Psoas muscle (tissue), 8 donors: ENCODE data around the gene OR6F1. TPM values are rescaled to one million over a fixed set of nuclear protein-coding genes. Genes with fewer than 3 reads are reported as not detected.

Experiments
- ATAC-seq, 4 donors: fragments of 200-7000 bp; cut with Tn5 transposase; one replicate each; pipeline ENCODE4 v1.9.1; 2020; ENCODE audit warnings: moderate library complexity in 3 of 4, mild to moderate bottlenecking in 2 of 4
- DNase-seq, 2 donors: peaks; one replicate each; pipeline ENCODE4 v3.0.0-alpha.2; 2020
- H3K27ac ChIP-seq: fragments of 200-600 bp; one replicate; pipeline ENCODE4 v1.8.0; 2022
- H3K27me3 ChIP-seq, 3 donors: fragments of 200-600 bp in 1 of 3; one replicate each; pipeline versions ENCODE4 v1.6.1 to v1.8.0; 2013 to 2022; ENCODE audit warnings: low read length in 2 of 3, mild to moderate bottlenecking in 2 of 3, moderate library complexity in 1 of 3; ENCODE audit not compliant: insufficient read depth in 3 of 3
- H3K36me3 ChIP-seq, 2 donors: fragments of 200-600 bp in 1 of 2; one replicate each; pipeline versions ENCODE4 v1.6.1 to v1.8.0; 2013 to 2022; ENCODE audit warnings: low read depth in 1 of 2, mild to moderate bottlenecking in 1 of 2, moderate library complexity in 1 of 2; ENCODE audit not compliant: insufficient read depth in 1 of 2
- H3K4me1 ChIP-seq: fragments of 200-600 bp; one replicate; pipeline ENCODE4 v1.8.0; 2022
- H3K4me3 ChIP-seq: fragments of 200-600 bp; one replicate; pipeline ENCODE4 v1.8.0; 2022; ENCODE audit warnings: mild to moderate bottlenecking
- H3K9me3 ChIP-seq: fragments of 200-600 bp; one replicate; pipeline ENCODE4 v1.8.0; 2022
- CTCF ChIP-seq: fragments of 200-600 bp; IDR thresholded peaks from one replicate; pipeline ENCODE4 v1.8.0; 2022; ENCODE audit warnings: antibody characterized with exemption
- WGBS, 3 donors: extraction: QIAGEN DNeasy Blood & Tissue Kit; methylation state at CpG; one replicate each; pipeline versions ENCODE4 v1.1.6 to v1.1.7; 2013; 5-methylcytosine and 5-hydroxymethylcytosine counted together
- intact Hi-C, 2 donors: fragments of 100-400 bp; cut with DNase I; formaldehyde crosslinking; loops; one replicate each; pipeline versions ENCODE4 v1.11.0 to v1.14.2; 2022
- polyA plus RNA-seq, 3 donors: library from polyadenylated mRNA; stranded (reverse); fragments of 200-250 nt; gene quantifications; one replicate each; pipeline ENCODE4 v1.2.3, GENCODE V29; 2013
- total RNA-seq, 4 donors: library from RNA; stranded (reverse); fragmentation: NEBNext Ultra II Directional in 2 of 4; extraction: Animal tissue kit (Norgen Biotek cat#: 25700) in 2 of 4; gene quantifications; one replicate each; pipeline versions ENCODE4 v1.2.1 to v1.2.4, GENCODE V29; 2021 to 2023
- donor health status: healthy with polysubstance abuse.
- donor health status: DM: no; HTN: no; CAD: no; lungs with moderate emphysema.
- donor health status: Bipolar disorder and iron deficiency.
- donor health status: healthy.
- donor health status: DM: yes; HTN: yes; CAD: no.
- donor health status: DM: no; HTN: no; CAD: no.
- donor health status: DM: no; HTN: no; CAD: no.
- donor health status: DM: yes; HTN: yes; CAD: no.

OR6F1 gene
- total and polyA plus RNA-seq, 7 donors: not detected

- Histone ChIP-seq H3K27me3 (no peaks in the 10 kb centered on the region), H3K27ac (no peak overlapping the region), H3K4me3 (no peak overlapping the region), H3K36me3 (no peaks in the 10 kb centered on the region), H3K9me3 (no peaks in the 10 kb centered on the region), H3K4me1 (no peaks in the 10 kb centered on the region)
- WGBS, 3 donors: 33 to 36% (median 35%) methylated on average over 7 of the region's 7 CpGs
- intact Hi-C loops: no loop called here
- ATAC-seq (no peak), DNase-seq (no peak)
- peak; percentile 36 for TF ChIP-seq CTCF
Measured at GRCh38 chr1:247681288-247681897, 35.1 kb downstream of the OR6F1 start.

- ATAC-seq (no peak), DNase-seq (no peak)
- Histone ChIP-seq H3K27ac (no peak overlapping the region), H3K4me3 (no peak overlapping the region), H3K9me3 (no peaks in the 10 kb centered on the region), H3K27me3 (no peaks in the 10 kb centered on the region), H3K36me3 (no peaks in the 10 kb centered on the region), H3K4me1 (no peaks in the 10 kb centered on the region)
- no peak for TF ChIP-seq CTCF
- intact Hi-C loops: no loop called here
- WGBS, 3 donors: 72 to 77% (median 73%) methylated on average over 4 of the region's 4 CpGs
Measured at GRCh38 chr1:247680171-247680570, 36.3 kb downstream of the OR6F1 start.

GRCh38 chr1:247679639-247680038 is 36.8 kb downstream of the OR6F1 start, which contains the start of gene OR13G1:
Gene OR13G1 (minus strand): TSS chr1:247679739. CDS start chr1:247673041, 6,698 bp downstream.
- H3K9me3 ChIP-seq: no peaks in the 10 kb centered on the region
- H3K27me3 ChIP-seq: no peaks in the 10 kb centered on the region
- ATAC-seq: no peak
- DNase-seq: no peak
- H3K27ac ChIP-seq: no peak within 1 kb of the TSS
- 39 to 56% (median 54%) methylated on average over 1 of the region's 1 CpG for WGBS, 3 donors
- no peak within 1 kb of the TSS for H3K4me3 ChIP-seq
- no peaks in the 10 kb centered on the region for H3K36me3 ChIP-seq
- no peaks in the 10 kb centered on the region for H3K4me1 ChIP-seq
- intact Hi-C loops: no loop called here
- TF ChIP-seq CTCF: no peak

GRCh38 chr1:247669225-247669624 is 47.2 kb downstream of the OR6F1 start:
- H3K4me1 ChIP-seq: no peaks in the 10 kb centered on the region
- H3K36me3 ChIP-seq: no peaks in the 10 kb centered on the region
- intact Hi-C loops: no loop called here
- H3K27ac ChIP-seq: no peak overlapping the region
- no peak for TF ChIP-seq CTCF
- 27 to 47% (median 32%) methylated on average over 1 of the region's 1 CpG for WGBS, 3 donors
- no peaks in the 10 kb centered on the region for H3K27me3 ChIP-seq
- H3K9me3 ChIP-seq: no peaks in the 10 kb centered on the region
- DNase-seq (no peak), ATAC-seq (no peak)
- no peak overlapping the region for H3K4me3 ChIP-seq

Other genes starting within 250 kb of the OR6F1 start
- not detected for gene OR2C3, start 180.2 kb downstream of the OR6F1 start, total RNA-seq
- gene OR2C3, start 180.2 kb downstream of the OR6F1 start, polyA plus RNA-seq: under 1 TPM in 2 of 3 donors, not detected in 1; 0.01 TPM
- gene GCSAML, start 167.5 kb downstream of the OR6F1 start, total RNA-seq: under 1 TPM in 3 of 4 donors, not detected in 1; 0.19 to 0.36 (median 0.23) TPM
- under 1 TPM in 1 of 3 donors, not detected in 2; 0.01 TPM for gene GCSAML, start 167.5 kb downstream of the OR6F1 start, polyA plus RNA-seq
- not detected for gene OR2G2, start 128.3 kb downstream of the OR6F1 start, total RNA-seq
- not detected for gene OR2G2, start 128.3 kb downstream of the OR6F1 start, polyA plus RNA-seq
- not detected for gene OR2G3, start 111.1 kb downstream of the OR6F1 start, total RNA-seq
- gene OR2G3, start 111.1 kb downstream of the OR6F1 start, polyA plus RNA-seq: not detected
- not detected for gene OR13G1, start 36.9 kb downstream of the OR6F1 start, total RNA-seq
- gene OR13G1, start 36.9 kb downstream of the OR6F1 start, polyA plus RNA-seq: not detected
- not detected for gene OR14K1, start 22.0 kb upstream of the OR6F1 start, total RNA-seq
- not detected for gene OR14K1, start 22.0 kb upstream of the OR6F1 start, polyA plus RNA-seq
- gene OR14A2, start 31.5 kb upstream of the OR6F1 start, total RNA-seq: not detected
- not detected for gene OR14A2, start 31.5 kb upstream of the OR6F1 start, polyA plus RNA-seq
- not detected for gene OR1C1, start 43.9 kb upstream of the OR6F1 start, total RNA-seq
- not detected for gene OR1C1, start 43.9 kb upstream of the OR6F1 start, polyA plus RNA-seq
- not detected for gene OR14A16, start 107.5 kb upstream of the OR6F1 start, total RNA-seq
- gene OR14A16, start 107.5 kb upstream of the OR6F1 start, polyA plus RNA-seq: not detected
- gene OR11L1, start 125.2 kb upstream of the OR6F1 start, total RNA-seq: not detected
- gene OR11L1, start 125.2 kb upstream of the OR6F1 start, polyA plus RNA-seq: not detected
- 1 to 10 TPM in 1 of 4 donors, under 1 TPM in 3; 0.06 to 2.4 (median 0.46) TPM for gene TRIM58, start 140.5 kb upstream of the OR6F1 start, total RNA-seq
- under 1 TPM in 2 of 3 donors, not detected in 1; 0.04 to 0.08 TPM for gene TRIM58, start 140.5 kb upstream of the OR6F1 start, polyA plus RNA-seq
- under 1 TPM in 2 of 4 donors, not detected in 2; 0.24 to 0.57 TPM for gene OR2W3, start 178.9 kb upstream of the OR6F1 start, total RNA-seq
- under 1 TPM in 1 of 3 donors, not detected in 2; 0.07 TPM for gene OR2W3, start 178.9 kb upstream of the OR6F1 start, polyA plus RNA-seq
- gene OR2T8, start 203.6 kb upstream of the OR6F1 start, total RNA-seq: not detected
- not detected for gene OR2T8, start 203.6 kb upstream of the OR6F1 start, polyA plus RNA-seq
- not detected for gene OR2AJ1, start 208.2 kb upstream of the OR6F1 start, total RNA-seq
- not detected for gene OR2AJ1, start 208.2 kb upstream of the OR6F1 start, polyA plus RNA-seq
- not detected for gene OR2L8, start 232.2 kb upstream of the OR6F1 start, total RNA-seq
- not detected for gene OR2L8, start 232.2 kb upstream of the OR6F1 start, polyA plus RNA-seq
- gene OR2AK2, start 248.6 kb upstream of the OR6F1 start, total RNA-seq: not detected
- not detected for gene OR2AK2, start 248.6 kb upstream of the OR6F1 start, polyA plus RNA-seq